Fibroblast of villous mesenchyme (primary cell): Measurements from ENCODE around the gene OR8H2. TPM values are rescaled to one million over a fixed set of nuclear protein-coding genes. Genes with fewer than 3 reads are reported as not detected.
"Not testable (repeated sequence)": the region's sequence is repeated elsewhere in the genome, so short reads cannot be mapped to it uniquely, and the experiment has no call there.

Experiments
- DNase-seq: peaks from one replicate; pipeline ENCODE4 v3.0.0-alpha.2; 2010; ENCODE audit warnings: low read depth
- H3K4me3 ChIP-seq: 2 replicates; pipeline ENCODE4 v1.5.1; 2011; ENCODE audit warnings: low read depth, mild to moderate bottlenecking, low read length
- small RNA-seq: library from RNA; depleted of rRNA; stranded (forward); fragments of <200 nt; gene quantifications from one replicate; pipeline ENCODE3, GENCODE V24; 2012
- total RNA-seq: library from RNA; depleted of rRNA; stranded (reverse); fragments of >200 nt; gene quantifications from 2 replicates; pipeline ENCODE4 v1.2.3, GENCODE V29; 2012
- TF ChIP-seq, protein P1 (sequence below): IDR thresholded peaks from 2 replicates; pipeline ENCODE4 v1.5.1; 2012; ENCODE audit warnings: low read depth, mild to moderate bottlenecking, low read length; ENCODE audit not compliant: insufficient read depth

The OR8H2 gene
- total RNA-seq, 1 donor: not detected

DNA sequence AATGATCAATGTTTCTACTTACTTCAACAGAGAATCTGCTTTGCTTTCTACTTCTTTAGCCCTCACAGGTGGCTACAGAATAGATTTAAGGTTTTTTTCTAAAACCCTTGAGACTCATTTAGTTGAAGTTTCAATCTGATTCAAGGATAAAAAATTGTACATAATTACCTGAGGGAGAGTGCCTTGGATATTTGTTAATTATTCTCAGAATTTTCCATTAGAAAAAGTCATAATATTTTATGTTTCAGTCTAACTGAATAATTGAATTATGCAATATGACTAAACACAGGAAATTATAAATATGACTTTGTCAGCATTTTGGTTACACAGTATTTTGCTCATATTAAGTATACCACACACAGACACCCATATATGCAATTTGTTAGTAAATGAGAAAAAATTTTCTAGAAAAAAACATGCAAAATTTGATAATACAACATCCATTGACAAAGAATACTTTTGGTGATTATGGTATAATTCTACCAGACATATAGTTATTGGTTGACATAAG is 36.7 kb downstream of the OR8H2 start, which contains the start of gene OR8J3:
OR8J3 (minus strand) TSS at position 51 of the 511 bp plus-strand sequence. CDS start 2,483 bp downstream, outside the sequence.
- no peak within 1 kb of the TSS for H3K4me3 ChIP-seq
- DNase-seq: no peak
- TF ChIP-seq, protein P1, sequence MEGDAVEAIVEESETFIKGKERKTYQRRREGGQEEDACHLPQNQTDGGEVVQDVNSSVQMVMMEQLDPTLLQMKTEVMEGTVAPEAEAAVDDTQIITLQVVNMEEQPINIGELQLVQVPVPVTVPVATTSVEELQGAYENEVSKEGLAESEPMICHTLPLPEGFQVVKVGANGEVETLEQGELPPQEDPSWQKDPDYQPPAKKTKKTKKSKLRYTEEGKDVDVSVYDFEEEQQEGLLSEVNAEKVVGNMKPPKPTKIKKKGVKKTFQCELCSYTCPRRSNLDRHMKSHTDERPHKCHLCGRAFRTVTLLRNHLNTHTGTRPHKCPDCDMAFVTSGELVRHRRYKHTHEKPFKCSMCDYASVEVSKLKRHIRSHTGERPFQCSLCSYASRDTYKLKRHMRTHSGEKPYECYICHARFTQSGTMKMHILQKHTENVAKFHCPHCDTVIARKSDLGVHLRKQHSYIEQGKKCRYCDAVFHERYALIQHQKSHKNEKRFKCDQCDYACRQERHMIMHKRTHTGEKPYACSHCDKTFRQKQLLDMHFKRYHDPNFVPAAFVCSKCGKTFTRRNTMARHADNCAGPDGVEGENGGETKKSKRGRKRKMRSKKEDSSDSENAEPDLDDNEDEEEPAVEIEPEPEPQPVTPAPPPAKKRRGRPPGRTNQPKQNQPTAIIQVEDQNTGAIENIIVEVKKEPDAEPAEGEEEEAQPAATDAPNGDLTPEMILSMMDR: no peak

DNA sequence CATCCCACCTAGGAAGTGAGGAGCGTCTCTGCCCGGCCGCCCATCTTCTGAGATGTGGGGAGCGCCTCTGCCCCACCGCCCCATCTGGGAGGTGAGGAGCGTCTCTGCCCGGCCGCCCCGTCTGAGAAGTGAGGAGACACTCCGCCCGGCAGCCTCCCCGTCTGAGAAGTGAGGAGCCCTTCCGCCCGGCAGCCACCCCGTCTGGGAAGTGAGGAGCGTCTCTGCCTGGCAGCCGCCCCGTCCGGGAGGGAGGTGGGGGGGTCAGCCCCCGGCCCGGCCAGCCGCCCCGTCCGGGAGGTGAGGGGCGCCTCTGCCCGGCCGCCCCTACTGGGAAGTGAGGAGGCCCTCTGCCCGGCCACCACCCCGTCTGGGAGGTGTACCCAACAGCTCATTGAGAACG is 40.2 kb downstream of the OR8H2 start:
- H3K4me3 ChIP-seq, DNase-seq: not testable (repeated sequence)

DNA sequence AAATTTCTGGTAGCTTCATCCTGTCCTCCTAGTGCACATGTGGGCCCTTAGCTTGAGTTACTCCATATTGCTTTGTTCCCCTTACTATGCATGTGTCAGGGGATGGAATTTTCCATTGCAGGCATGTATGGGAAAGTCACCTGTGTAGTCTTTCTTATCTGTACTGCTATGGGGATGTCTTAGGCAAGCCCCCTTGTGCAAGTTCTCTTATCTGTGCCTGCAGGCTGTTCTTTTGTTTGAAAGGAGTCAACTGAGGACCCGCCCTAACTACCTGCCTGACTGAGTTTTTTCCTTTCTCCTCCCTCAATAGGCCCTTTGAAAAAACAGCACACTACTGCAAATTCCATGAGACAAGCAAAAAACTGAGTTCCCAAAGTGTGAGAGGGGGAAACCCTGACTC is 47.9 kb downstream of the OR8H2 start:
- no peak overlapping the region for H3K4me3 ChIP-seq
- TF ChIP-seq, protein P1: no peak
- DNase-seq: no peak

DNA sequence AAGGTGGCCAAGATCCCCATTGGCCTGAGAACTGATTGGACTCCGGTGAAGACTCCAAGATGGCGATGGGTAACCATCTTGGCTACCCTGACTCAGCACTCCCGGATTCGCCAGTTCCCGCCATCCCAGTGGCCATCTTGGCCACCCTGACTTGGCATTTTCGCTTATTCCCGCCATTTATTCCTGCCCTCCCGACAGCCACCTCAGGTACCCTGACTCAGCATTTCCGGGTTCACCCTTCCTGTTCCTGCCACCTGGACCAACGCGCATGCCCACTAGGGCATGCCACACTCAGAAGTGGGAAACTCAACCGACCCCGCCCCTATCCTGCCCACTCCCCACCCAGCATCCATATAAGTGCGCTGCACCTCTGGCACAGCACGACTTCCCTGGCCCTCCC is 48.8 kb downstream of the OR8H2 start:
- TF ChIP-seq, protein P1: no peak
- no peak for DNase-seq
- no peak overlapping the region for H3K4me3 ChIP-seq

Small RNAs within 50 kb of the gene (small RNA-seq; reads per million reads assigned to genes)
- not detected for gene OR8I4P

Other genes with a start within 250 kb of the OR8H2 start
- not detected in 2 replicates for gene TRIM51, start 220.4 kb upstream of the OR8H2 start, total RNA-seq
- gene OR5W2, start 189.1 kb upstream of the OR8H2 start, total RNA-seq: not detected in 2 replicates
- not detected in 2 replicates for gene OR5I1, start 167.3 kb upstream of the OR8H2 start, total RNA-seq
- gene OR10AG1, start 133.7 kb upstream of the OR8H2 start, total RNA-seq: under 0.01 TPM in 1 of 2 replicates, not detected in the other
- not detected in 2 replicates for gene OR5F1, start 109.1 kb upstream of the OR8H2 start, total RNA-seq
- not detected in 2 replicates for gene OR5AS1, start 76.0 kb upstream of the OR8H2 start, total RNA-seq
- gene OR8I2, start 10.4 kb upstream of the OR8H2 start, total RNA-seq: not detected in 2 replicates
- gene OR8H3, start 18.7 kb downstream of the OR8H2 start, total RNA-seq: not detected in 2 replicates
- not detected in 2 replicates for gene OR8J3, start 36.5 kb downstream of the OR8H2 start, total RNA-seq
- gene OR8K5, start 56.6 kb downstream of the OR8H2 start, total RNA-seq: not detected in 2 replicates
- not detected in 2 replicates for gene OR5J2, start 72.9 kb downstream of the OR8H2 start, total RNA-seq
- gene OR5T2, start 130.6 kb downstream of the OR8H2 start, total RNA-seq: not detected in 2 replicates
- not detected in 2 replicates for gene OR5T3, start 148.6 kb downstream of the OR8H2 start, total RNA-seq
- gene OR5T1, start 170.5 kb downstream of the OR8H2 start, total RNA-seq: not detected in 2 replicates
- gene OR8H1, start 188.6 kb downstream of the OR8H2 start, total RNA-seq: not detected in 2 replicates
- gene OR8K3, start 211.5 kb downstream of the OR8H2 start, total RNA-seq: not detected in 2 replicates
- not detected in 2 replicates for gene OR8K1, start 242.4 kb downstream of the OR8H2 start, total RNA-seq